K562 (cell line): ENCODE data around the gene LRRC51. TPM values are rescaled to one million over a fixed set of nuclear protein-coding genes. Genes with fewer than 3 reads are reported as not detected.

Experiments
- ATAC-seq: fragments of 200-7000 bp; cut with Tn5 transposase; 3 replicates; pipeline ENCODE4 v1.9.1; 2020; ENCODE audit warnings: moderate library complexity
- BruUV-seq: library from RNA; stranded (reverse); fragments of 400-500 nt; replicated peaks from 2 replicates; lab custom pipeline; 2021; lab: Mats Ljungman, UMichigan
- CTCF ChIA-PET: fragments of 300-600 bp; formaldehyde crosslinking; extraction: SDS; loops from one replicate; lab custom pipeline; 2021; ENCODE audit warnings: low intra/inter-chr PET ratio; lab: Yijun Ruan, JAX
- POLR2A ChIA-PET: fragments of 300-600, 350-650 bp; sonication (Branson Sonifier 250); formaldehyde crosslinking; extraction: SDS; loops from one replicate; lab custom pipeline; 2021; ENCODE audit warnings: antibody characterized with exemption, inconsistent platforms; lab: Yijun Ruan, JAX
- DNase-seq, 4 experiments: peaks; one replicate each; pipeline versions ENCODE4 v3.0.0 to v3.0.0-alpha.2; 2011 to 2018; ENCODE audit warnings: low spot score in 3 of 4, mixed read lengths in 3 of 4; ENCODE audit errors: extremely low read depth in 1 of 4
- FAIRE-seq: peaks from 2 replicates; lab custom pipeline; 2011; peaks lifted over from hg19 to GRCh38; lab: Jason Lieb, UNC
- H2AFZ ChIP-seq: 2 replicates; pipeline ENCODE4 v1.6.0; 2011; ENCODE audit warnings: low read depth, low read length, control low read depth, inconsistent platforms
- H3K27ac ChIP-seq: fragments of 200-600 bp; 3 replicates; pipeline ENCODE4 v1.8.0; 2011; ENCODE audit warnings: low read depth, mild to moderate bottlenecking, control low read depth, inconsistent platforms, low read length, moderate library complexity, mixed read lengths; ENCODE audit errors: extremely low read depth
- H3K27me3 ChIP-seq, 2 experiments: fragments of 300-600 bp in 1 of 2; 2 replicates in 1 of 2; 3 replicates in 1 of 2; pipeline versions ENCODE4 v1.6.0 to v1.8.0; 2011; ENCODE audit warnings: inconsistent platforms in 2 of 2, low read length in 2 of 2, mild to moderate bottlenecking in 1 of 2, mixed read lengths in 1 of 2, moderate library complexity in 1 of 2; ENCODE audit not compliant: control insufficient read depth in 2 of 2, insufficient read depth in 2 of 2
- H3K36me3 ChIP-seq: fragments of 300-600 bp; 3 replicates; pipeline ENCODE4 v1.8.0; 2011; ENCODE audit warnings: mild to moderate bottlenecking, low read length, inconsistent platforms; ENCODE audit not compliant: control insufficient read depth, insufficient read depth
- H3K4me1 ChIP-seq, 2 experiments: fragments of 200-600 bp in 1 of 2; replicated peaks in 1 of 2; 2 replicates in 1 of 2; 3 replicates in 1 of 2; pipeline versions ENCODE4 v1.5.1 to v1.8.0; 2011; ENCODE audit warnings: inconsistent platforms in 2 of 2, low read length in 2 of 2, mild to moderate bottlenecking in 1 of 2, mixed read lengths in 1 of 2, moderate library complexity in 1 of 2; ENCODE audit not compliant: control insufficient read depth in 2 of 2, insufficient read depth in 2 of 2
- H3K4me2 ChIP-seq: 2 replicates; pipeline ENCODE4 v1.6.1; 2011; ENCODE audit warnings: low read length, control low read depth, inconsistent platforms, mixed read lengths; ENCODE audit not compliant: insufficient read depth
- H3K4me3 ChIP-seq: fragments of 200-600 bp; sonication (generic), shearing (Covaris generic); 2 replicates; pipeline ENCODE4 v1.5.1; 2016; ENCODE audit warnings: control low read depth, inconsistent platforms
- H3K79me2 ChIP-seq: fragments of 200-600 bp; 3 replicates; pipeline ENCODE4 v1.8.0; 2011; ENCODE audit warnings: low read length, inconsistent platforms; ENCODE audit not compliant: control insufficient read depth, insufficient read depth
- H3K9ac ChIP-seq, 2 experiments: 2 replicates each; pipeline versions ENCODE4 v1.6.0 to v1.6.1; 2011; ENCODE audit warnings: low read depth in 2 of 2, low read length in 2 of 2, control low read depth in 1 of 2, inconsistent platforms in 1 of 2, mild to moderate bottlenecking in 1 of 2, mixed read lengths in 1 of 2; ENCODE audit not compliant: insufficient read depth in 1 of 2
- H3K9me1 ChIP-seq: one replicate; pipeline ENCODE4 v1.6.0; 2011; ENCODE audit warnings: inconsistent platforms, mild to moderate bottlenecking, low read length, moderate library complexity; ENCODE audit not compliant: control insufficient read depth, insufficient read depth
- H3K9me3 ChIP-seq: replicated peaks from 2 replicates; pipeline ENCODE4 v1.5.1; 2011; ENCODE audit warnings: low read depth, low read length, inconsistent platforms; ENCODE audit not compliant: control insufficient read depth, insufficient read depth
- H4K20me1 ChIP-seq: replicated peaks from 2 replicates; pipeline ENCODE4 v1.6.1; 2011; ENCODE audit warnings: low read length, inconsistent platforms, mixed read lengths; ENCODE audit not compliant: control insufficient read depth, insufficient read depth
- KAT7 ChIP-seq: sonication (generic); formaldehyde crosslinking; IDR thresholded peaks from 2 replicates; pipeline ENCODE4 v1.8.0; 2022; ENCODE audit warnings: missing genetic modification reagents, mild to moderate bottlenecking, borderline replicate concordance
- RUNX1 ChIP-seq: sonication (generic); IDR thresholded peaks from 2 replicates; pipeline ENCODE4 v1.6.1; 2016; ENCODE audit warnings: antibody characterized with exemption, low read depth
- ZNF668 ChIP-seq: fragments of 250-450 bp; sonication (Bioruptor Pico); IDR thresholded peaks from 2 replicates; pipeline ENCODE4 v1.8.0; 2022; ENCODE audit warnings: mild to moderate bottlenecking, inconsistent platforms
- WGBS: fragments of 100-300 bp; shearing (Covaris generic); methylation state at CpG from one replicate; pipeline ENCODE4 v1.1.6; 2016; ENCODE audit warnings: low coverage, mixed read lengths; ENCODE audit not compliant: insufficient coverage; ENCODE audit errors: missing lambda C conversion rate; 5-methylcytosine and 5-hydroxymethylcytosine counted together
- in situ Hi-C: fragments of 300-500 bp; cut with MboI; formaldehyde crosslinking; loops from 4 replicates; pipeline ENCODE4 v1.15.0; 2018; ENCODE audit warnings: inconsistent platforms, mixed read lengths
- intact Hi-C: fragments of 100-400 bp; cut with micrococcal nuclease; formaldehyde crosslinking; loops from 2 replicates; pipeline ENCODE4 v1.14.2; 2022
- polyA plus RNA-seq, 8 experiments: library from polyadenylated mRNA; depleted of rRNA in 4 of 8; stranded (reverse) in 5 of 8; unstranded in 3 of 8; fragments of >200 nt; fragmentation: Nextera tagmentation in 2 of 8; fragmentation: Illumina TruSeq in 1 of 8; extraction: Ambion mirVana in 2 of 8; extraction: Trizol in 1 of 8; gene quantifications; 2 replicates each; pipeline versions ENCODE4 v1.2.1 to v1.2.3, GENCODE V29; 2011 to 2014; ENCODE audit warnings: inconsistent platforms in 1 of 8, missing spikeins in 1 of 8
- total RNA-seq, 7 experiments: library from RNA; depleted of rRNA in 6 of 7; stranded (reverse); fragments of >200 nt in 6 of 7; fragmentation: Illumina TruSeq in 2 of 7; extraction: Trizol in 2 of 7; gene quantifications; 2 replicates each; pipeline versions ENCODE4 v1.2.1 to v1.2.3, GENCODE V29; 2011 to 2021; ENCODE audit warnings: low replicate concordance in 1 of 7
- TF ChIP-seq, protein P1 (sequence below): fragments of 450-650 bp; IDR thresholded peaks from 2 replicates; pipeline ENCODE4 v1.7.1; 2018; ENCODE audit warnings: mild to moderate bottlenecking, low read depth; ENCODE audit not compliant: partially characterized antibody
- TF ChIP-seq, protein P2 (sequence below): fragments of 450-650 bp; IDR thresholded peaks from 2 replicates; pipeline ENCODE4 v1.6.1; 2016; ENCODE audit warnings: mild to moderate bottlenecking, moderate library complexity

Gene LRRC51
- total and polyA plus RNA-seq, 9 of the 15 experiments (the other 6 are each of a cell fraction or from before 2014, with no cell fraction given) = 4.7 to 10.6 (median 5.6) TPM

DNA sequence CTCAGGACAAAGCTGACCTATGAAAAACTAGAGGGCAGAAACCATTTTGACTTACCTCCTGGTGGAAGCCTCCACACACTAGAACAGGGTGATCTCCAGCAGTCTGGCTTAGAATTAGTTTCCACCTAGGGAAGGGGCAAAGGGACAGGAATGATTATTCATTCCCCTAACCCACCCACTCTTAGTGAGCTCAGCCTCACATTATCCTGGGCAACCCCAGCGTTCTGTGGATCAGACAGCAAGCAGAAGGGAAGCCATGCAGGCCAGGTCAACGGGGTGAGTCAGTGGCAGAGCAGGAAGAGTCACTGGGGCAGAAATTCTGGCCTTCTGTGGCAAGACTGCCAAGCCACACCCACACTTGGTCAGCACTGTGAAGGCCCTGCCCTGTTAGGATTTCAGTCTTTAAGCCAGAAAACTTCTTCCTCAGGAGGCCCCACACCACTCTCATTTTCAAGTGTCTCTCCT is 10.8 kb upstream of the LRRC51 start (continued):
- TF ChIP-seq, protein P1, sequence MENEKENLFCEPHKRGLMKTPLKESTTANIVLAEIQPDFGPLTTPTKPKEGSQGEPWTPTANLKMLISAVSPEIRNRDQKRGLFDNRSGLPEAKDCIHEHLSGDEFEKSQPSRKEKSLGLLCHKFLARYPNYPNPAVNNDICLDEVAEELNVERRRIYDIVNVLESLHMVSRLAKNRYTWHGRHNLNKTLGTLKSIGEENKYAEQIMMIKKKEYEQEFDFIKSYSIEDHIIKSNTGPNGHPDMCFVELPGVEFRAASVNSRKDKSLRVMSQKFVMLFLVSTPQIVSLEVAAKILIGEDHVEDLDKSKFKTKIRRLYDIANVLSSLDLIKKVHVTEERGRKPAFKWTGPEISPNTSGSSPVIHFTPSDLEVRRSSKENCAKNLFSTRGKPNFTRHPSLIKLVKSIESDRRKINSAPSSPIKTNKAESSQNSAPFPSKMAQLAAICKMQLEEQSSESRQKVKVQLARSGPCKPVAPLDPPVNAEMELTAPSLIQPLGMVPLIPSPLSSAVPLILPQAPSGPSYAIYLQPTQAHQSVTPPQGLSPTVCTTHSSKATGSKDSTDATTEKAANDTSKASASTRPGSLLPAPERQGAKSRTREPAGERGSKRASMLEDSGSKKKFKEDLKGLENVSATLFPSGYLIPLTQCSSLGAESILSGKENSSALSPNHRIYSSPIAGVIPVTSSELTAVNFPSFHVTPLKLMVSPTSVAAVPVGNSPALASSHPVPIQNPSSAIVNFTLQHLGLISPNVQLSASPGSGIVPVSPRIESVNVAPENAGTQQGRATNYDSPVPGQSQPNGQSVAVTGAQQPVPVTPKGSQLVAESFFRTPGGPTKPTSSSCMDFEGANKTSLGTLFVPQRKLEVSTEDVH = no peak
- TF ChIP-seq KAT7 (CRISPR knock-in tag) = no peak

DNA sequence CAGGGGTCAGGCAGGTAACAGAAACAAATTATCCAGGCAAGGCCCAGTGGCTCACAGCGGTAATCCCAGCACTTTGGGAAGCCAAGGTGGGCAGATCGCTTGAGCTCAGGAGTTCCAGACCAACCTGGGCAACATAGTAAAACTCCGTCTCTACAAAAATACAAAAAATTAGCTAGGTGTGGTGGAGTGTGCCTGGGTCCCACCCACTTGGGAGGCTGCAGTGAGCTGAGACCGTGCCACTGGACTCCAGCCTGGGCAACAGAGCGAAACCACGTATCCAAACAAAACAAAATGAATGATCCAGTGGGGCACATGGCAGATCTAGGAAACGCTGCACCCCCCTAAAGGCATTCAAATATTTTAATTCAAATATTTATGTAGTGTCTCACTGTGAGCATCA is 10.2 kb upstream of the LRRC51 start:
- Histone ChIP-seq H3K4me1 (peaks cover 8 to 17% of the 10 kb centered on the region in 2 experiments; a peak in 4 of 5 replicates), H3K9me1 (peaks cover 4% of the 10 kb centered on the region), H3K4me3 (no peak overlapping the region), H3K79me2 (peaks cover 85% of the 10 kb centered on the region), H4K20me1 (no peaks in the 10 kb centered on the region; the same call in 1 of the 2 replicates), H3K4me2 (no peak overlapping the region), H3K27me3 (no peaks in the 10 kb centered on the region), H3K27ac (peak overlapping the region; percentile 34; the same call in 1 of the 3 replicates), H3K9me3 (no peaks in the 10 kb centered on the region), H2AFZ (no peak overlapping the region), H3K9ac (0 out of 4 replicates have a peak overlapping the region, but pooled peaks of 1 of the 2 experiments have one; percentile 11), H3K36me3 (peaks cover 56% of the 10 kb centered on the region)
- FAIRE-seq (no peak), DNase-seq (no peak), ATAC-seq (no peak)
- ChIA-PET CTCF (no interaction called here), POLR2A (interaction anchor here (0.7 to 3.1 kb wide), 5 partner anchors 8 to 42 kb away, joined by 3 to 13 read pairs (median 3); partner anchors contain the start of gene ANAPC15)
- in situ Hi-C loops = no loop called here
- intact Hi-C loops = no loop called here
- no TSS peak for BruUV-seq
- 92% methylated on average over 7 of the region's 7 CpGs for WGBS
- TF ChIP-seq, protein P2, sequence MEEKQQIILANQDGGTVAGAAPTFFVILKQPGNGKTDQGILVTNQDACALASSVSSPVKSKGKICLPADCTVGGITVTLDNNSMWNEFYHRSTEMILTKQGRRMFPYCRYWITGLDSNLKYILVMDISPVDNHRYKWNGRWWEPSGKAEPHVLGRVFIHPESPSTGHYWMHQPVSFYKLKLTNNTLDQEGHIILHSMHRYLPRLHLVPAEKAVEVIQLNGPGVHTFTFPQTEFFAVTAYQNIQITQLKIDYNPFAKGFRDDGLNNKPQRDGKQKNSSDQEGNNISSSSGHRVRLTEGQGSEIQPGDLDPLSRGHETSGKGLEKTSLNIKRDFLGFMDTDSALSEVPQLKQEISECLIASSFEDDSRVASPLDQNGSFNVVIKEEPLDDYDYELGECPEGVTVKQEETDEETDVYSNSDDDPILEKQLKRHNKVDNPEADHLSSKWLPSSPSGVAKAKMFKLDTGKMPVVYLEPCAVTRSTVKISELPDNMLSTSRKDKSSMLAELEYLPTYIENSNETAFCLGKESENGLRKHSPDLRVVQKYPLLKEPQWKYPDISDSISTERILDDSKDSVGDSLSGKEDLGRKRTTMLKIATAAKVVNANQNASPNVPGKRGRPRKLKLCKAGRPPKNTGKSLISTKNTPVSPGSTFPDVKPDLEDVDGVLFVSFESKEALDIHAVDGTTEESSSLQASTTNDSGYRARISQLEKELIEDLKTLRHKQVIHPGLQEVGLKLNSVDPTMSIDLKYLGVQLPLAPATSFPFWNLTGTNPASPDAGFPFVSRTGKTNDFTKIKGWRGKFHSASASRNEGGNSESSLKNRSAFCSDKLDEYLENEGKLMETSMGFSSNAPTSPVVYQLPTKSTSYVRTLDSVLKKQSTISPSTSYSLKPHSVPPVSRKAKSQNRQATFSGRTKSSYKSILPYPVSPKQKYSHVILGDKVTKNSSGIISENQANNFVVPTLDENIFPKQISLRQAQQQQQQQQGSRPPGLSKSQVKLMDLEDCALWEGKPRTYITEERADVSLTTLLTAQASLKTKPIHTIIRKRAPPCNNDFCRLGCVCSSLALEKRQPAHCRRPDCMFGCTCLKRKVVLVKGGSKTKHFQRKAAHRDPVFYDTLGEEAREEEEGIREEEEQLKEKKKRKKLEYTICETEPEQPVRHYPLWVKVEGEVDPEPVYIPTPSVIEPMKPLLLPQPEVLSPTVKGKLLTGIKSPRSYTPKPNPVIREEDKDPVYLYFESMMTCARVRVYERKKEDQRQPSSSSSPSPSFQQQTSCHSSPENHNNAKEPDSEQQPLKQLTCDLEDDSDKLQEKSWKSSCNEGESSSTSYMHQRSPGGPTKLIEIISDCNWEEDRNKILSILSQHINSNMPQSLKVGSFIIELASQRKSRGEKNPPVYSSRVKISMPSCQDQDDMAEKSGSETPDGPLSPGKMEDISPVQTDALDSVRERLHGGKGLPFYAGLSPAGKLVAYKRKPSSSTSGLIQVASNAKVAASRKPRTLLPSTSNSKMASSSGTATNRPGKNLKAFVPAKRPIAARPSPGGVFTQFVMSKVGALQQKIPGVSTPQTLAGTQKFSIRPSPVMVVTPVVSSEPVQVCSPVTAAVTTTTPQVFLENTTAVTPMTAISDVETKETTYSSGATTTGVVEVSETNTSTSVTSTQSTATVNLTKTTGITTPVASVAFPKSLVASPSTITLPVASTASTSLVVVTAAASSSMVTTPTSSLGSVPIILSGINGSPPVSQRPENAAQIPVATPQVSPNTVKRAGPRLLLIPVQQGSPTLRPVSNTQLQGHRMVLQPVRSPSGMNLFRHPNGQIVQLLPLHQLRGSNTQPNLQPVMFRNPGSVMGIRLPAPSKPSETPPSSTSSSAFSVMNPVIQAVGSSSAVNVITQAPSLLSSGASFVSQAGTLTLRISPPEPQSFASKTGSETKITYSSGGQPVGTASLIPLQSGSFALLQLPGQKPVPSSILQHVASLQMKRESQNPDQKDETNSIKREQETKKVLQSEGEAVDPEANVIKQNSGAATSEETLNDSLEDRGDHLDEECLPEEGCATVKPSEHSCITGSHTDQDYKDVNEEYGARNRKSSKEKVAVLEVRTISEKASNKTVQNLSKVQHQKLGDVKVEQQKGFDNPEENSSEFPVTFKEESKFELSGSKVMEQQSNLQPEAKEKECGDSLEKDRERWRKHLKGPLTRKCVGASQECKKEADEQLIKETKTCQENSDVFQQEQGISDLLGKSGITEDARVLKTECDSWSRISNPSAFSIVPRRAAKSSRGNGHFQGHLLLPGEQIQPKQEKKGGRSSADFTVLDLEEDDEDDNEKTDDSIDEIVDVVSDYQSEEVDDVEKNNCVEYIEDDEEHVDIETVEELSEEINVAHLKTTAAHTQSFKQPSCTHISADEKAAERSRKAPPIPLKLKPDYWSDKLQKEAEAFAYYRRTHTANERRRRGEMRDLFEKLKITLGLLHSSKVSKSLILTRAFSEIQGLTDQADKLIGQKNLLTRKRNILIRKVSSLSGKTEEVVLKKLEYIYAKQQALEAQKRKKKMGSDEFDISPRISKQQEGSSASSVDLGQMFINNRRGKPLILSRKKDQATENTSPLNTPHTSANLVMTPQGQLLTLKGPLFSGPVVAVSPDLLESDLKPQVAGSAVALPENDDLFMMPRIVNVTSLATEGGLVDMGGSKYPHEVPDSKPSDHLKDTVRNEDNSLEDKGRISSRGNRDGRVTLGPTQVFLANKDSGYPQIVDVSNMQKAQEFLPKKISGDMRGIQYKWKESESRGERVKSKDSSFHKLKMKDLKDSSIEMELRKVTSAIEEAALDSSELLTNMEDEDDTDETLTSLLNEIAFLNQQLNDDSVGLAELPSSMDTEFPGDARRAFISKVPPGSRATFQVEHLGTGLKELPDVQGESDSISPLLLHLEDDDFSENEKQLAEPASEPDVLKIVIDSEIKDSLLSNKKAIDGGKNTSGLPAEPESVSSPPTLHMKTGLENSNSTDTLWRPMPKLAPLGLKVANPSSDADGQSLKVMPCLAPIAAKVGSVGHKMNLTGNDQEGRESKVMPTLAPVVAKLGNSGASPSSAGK = no peak
- TF ChIP-seq ZNF668 (CRISPR knock-in tag) = no peak
- TF ChIP-seq RUNX1 = no peak
